Measurements from ENCODE around the gene CD8B. TPM values are rescaled to one million over a fixed set of nuclear protein-coding genes. Genes with fewer than 3 reads are reported as not detected.
"Not testable (repeated sequence)": the region's sequence is repeated elsewhere in the genome, so short reads cannot be mapped to it uniquely, and the experiment has no call there.

The CD8B gene
- total RNA-seq, 1 experiment from 2014 or later = 0.24 TPM

GRCh38 chr2:86855981-86856380 is 5.7 kb downstream of the CD8B start:
- H3K27me3 ChIP-seq (ENCODE audit: insufficient read depth, low read length); H2BK120ac ChIP-seq (ENCODE audit: low read depth, low read length, poor library complexity, severe bottlenecking); H3K36me3 Mint-ChIP-seq (ENCODE audit: insufficient read depth in 1 of 3, low read depth in 3 of 3); H3K23me2 ChIP-seq (ENCODE audit: insufficient read length, low read depth, low read length, poor library complexity, severe bottlenecking); H2BK12ac ChIP-seq (ENCODE audit: insufficient read length, low read depth, low read length); H3K27ac Mint-ChIP-seq; H3K14ac ChIP-seq (ENCODE audit: insufficient read depth, low read length); H4K91ac ChIP-seq (ENCODE audit: insufficient read length, low read depth, low read length); H4K8ac ChIP-seq (replicated peaks; ENCODE audit: insufficient read length, low read depth, low read length); H3K9me3 Mint-ChIP-seq; H3K27ac ChIP-seq (ENCODE audit: insufficient read length, low read depth, low read length); H3K4ac ChIP-seq (ENCODE audit: low read depth, low read length); H2BK20ac ChIP-seq (ENCODE audit: low read depth, low read length, poor library complexity, severe bottlenecking); H3K9ac ChIP-seq (ENCODE audit: extremely low read depth, insufficient read length, low read length); H3K23ac ChIP-seq (ENCODE audit: insufficient read length, low read depth, low read length); H3K4me2 ChIP-seq (ENCODE audit: insufficient read depth, insufficient read length, low read length); H4K5ac ChIP-seq (ENCODE audit: insufficient read length, low read depth, low read length); H3K4me3 Mint-ChIP-seq; H4K20me1 ChIP-seq (ENCODE audit: control insufficient read depth, insufficient read depth, insufficient read length); H3K4me1 Mint-ChIP-seq; H3K79me2 ChIP-seq (ENCODE audit: insufficient read depth, low read length); H2BK5ac ChIP-seq (ENCODE audit: insufficient read length, low read length); H3K56ac ChIP-seq (ENCODE audit: insufficient read length, low read depth, low read length); H3K79me1 ChIP-seq (ENCODE audit: insufficient read depth, low read depth, low read length, poor library complexity, severe bottlenecking); H2BK15ac ChIP-seq (ENCODE audit: low read depth, low read length); H2AFZ ChIP-seq (ENCODE audit: low read length); H3T11ph ChIP-seq (ENCODE audit: low read length); H3K18ac ChIP-seq (ENCODE audit: insufficient read length, low read depth, low read length); H3K4me1 ChIP-seq (ENCODE audit: insufficient read depth, low read length); H2AK5ac ChIP-seq (ENCODE audit: insufficient read length, low read length); H3K9me3 ChIP-seq (ENCODE audit: control insufficient read depth, low read depth, low read length): not testable (repeated sequence)
- no CpG with 5 or more reads among the region's 6 CpGs for WGBS (ENCODE audit: extremely low coverage, insufficient read length, low lambda C conversion rate)
- peaks cover 12% of the 10 kb centered on the region for H3K27me3 Mint-ChIP-seq (ENCODE audit: low read depth)
- DNase-seq = peak; percentile 43

GRCh38 chr2:86851581-86851980 is 10.1 kb downstream of the CD8B start:
- H3K27me3 Mint-ChIP-seq (ENCODE audit: low read depth); H3K23me2 ChIP-seq (ENCODE audit: insufficient read length, low read depth, low read length, poor library complexity, severe bottlenecking); H3K36me3 Mint-ChIP-seq (ENCODE audit: insufficient read depth in 1 of 3, low read depth in 3 of 3); H3K14ac ChIP-seq (ENCODE audit: insufficient read depth, low read length); H3K9ac ChIP-seq (ENCODE audit: extremely low read depth, insufficient read length, low read length); H3K79me2 ChIP-seq (ENCODE audit: insufficient read depth, low read length); H2AFZ ChIP-seq (ENCODE audit: low read length); H2AK5ac ChIP-seq (ENCODE audit: insufficient read length, low read length); H2BK12ac ChIP-seq (ENCODE audit: insufficient read length, low read depth, low read length); H2BK120ac ChIP-seq (ENCODE audit: low read depth, low read length, poor library complexity, severe bottlenecking); H3K4me3 Mint-ChIP-seq; H3K9me3 ChIP-seq (ENCODE audit: control insufficient read depth, low read depth, low read length); H3K4me2 ChIP-seq (ENCODE audit: insufficient read depth, insufficient read length, low read length); H3K27ac ChIP-seq (ENCODE audit: insufficient read length, low read depth, low read length); H2BK20ac ChIP-seq (ENCODE audit: low read depth, low read length, poor library complexity, severe bottlenecking); H3K4me1 Mint-ChIP-seq; H3K56ac ChIP-seq (ENCODE audit: insufficient read length, low read depth, low read length); H2BK5ac ChIP-seq (ENCODE audit: insufficient read length, low read length); H3K27me3 ChIP-seq (ENCODE audit: insufficient read depth, low read length); H4K20me1 ChIP-seq (ENCODE audit: control insufficient read depth, insufficient read depth, insufficient read length); H2BK15ac ChIP-seq (ENCODE audit: low read depth, low read length); H4K8ac ChIP-seq (replicated peaks; ENCODE audit: insufficient read length, low read depth, low read length); H3T11ph ChIP-seq (ENCODE audit: low read length); H3K79me1 ChIP-seq (ENCODE audit: insufficient read depth, low read depth, low read length, poor library complexity, severe bottlenecking); H3K23ac ChIP-seq (ENCODE audit: insufficient read length, low read depth, low read length); H3K9me3 Mint-ChIP-seq; H4K91ac ChIP-seq (ENCODE audit: insufficient read length, low read depth, low read length); H4K5ac ChIP-seq (ENCODE audit: insufficient read length, low read depth, low read length); DNase-seq; H3K4ac ChIP-seq (ENCODE audit: low read depth, low read length); H3K18ac ChIP-seq (ENCODE audit: insufficient read length, low read depth, low read length); H3K4me1 ChIP-seq (ENCODE audit: insufficient read depth, low read length): not testable (repeated sequence)
- peak overlapping the region in 1 of 3 experiments; percentile 74; a peak in 1 of 7 replicates for H3K27ac Mint-ChIP-seq
- WGBS (ENCODE audit: extremely low coverage, insufficient read length, low lambda C conversion rate) = no CpG with 5 or more reads among the region's 4 CpGs
